SK-N-SH (cell line): ENCODE measurements around the gene SELPLG. TPM values are rescaled to one million over a fixed set of nuclear protein-coding genes. Genes with fewer than 3 reads are reported as not detected.

ENCODE experiments used
- CTCF ChIA-PET: fragments of 300-600, 350-600 bp; formaldehyde crosslinking; extraction: SDS; loops from one replicate; lab custom pipeline; 2021; lab: Yijun Ruan, JAX
- POLR2A ChIA-PET: fragments of 350-600 bp; sonication (Branson Sonifier 250); formaldehyde crosslinking; extraction: SDS; loops from one replicate; lab custom pipeline; 2020; ENCODE audit warnings: antibody characterized with exemption, inconsistent platforms; lab: Yijun Ruan, JAX
- DNase-seq: peaks from one replicate; pipeline ENCODE4 v3.0.0; 2012
- H2AFZ ChIP-seq: fragments of 200-600 bp; sonication (generic); 2 replicates; pipeline ENCODE4 v1.8.1; 2016; ENCODE audit warnings: antibody characterized with exemption, mild to moderate bottlenecking, low read depth
- H3F3A ChIP-seq: fragments of 200-600 bp; sonication (generic); replicated peaks from 2 replicates; pipeline ENCODE3; 2016; ENCODE audit warnings: antibody characterized with exemption, mild to moderate bottlenecking; ENCODE audit not compliant: insufficient read depth
- H3K27ac ChIP-seq, 2 experiments: fragments of 200-500 bp in 1 of 2; fragments of 200-600 bp in 1 of 2; sonication (Bioruptor generic) in 1 of 2; sonication (generic), shearing (Covaris generic) in 1 of 2; 2 replicates each; pipeline versions ENCODE4 v1.5.1 to v1.6.1; 2014 to 2016; ENCODE audit warnings: low read depth in 2 of 2, inconsistent platforms in 1 of 2, low read length in 1 of 2, mild to moderate bottlenecking in 1 of 2, mixed read lengths in 1 of 2
- H3K27me3 ChIP-seq: fragments of 200-600 bp; sonication (generic), shearing (Covaris generic); 2 replicates; pipeline ENCODE4 v1.6.1; 2016; ENCODE audit warnings: mixed run types; ENCODE audit not compliant: insufficient read depth
- H3K36me3 ChIP-seq, 2 experiments: fragments of 200-500 bp in 1 of 2; fragments of 200-600 bp in 1 of 2; sonication (Bioruptor generic) in 1 of 2; sonication (generic) in 1 of 2; replicated peaks in 1 of 2; 2 replicates each; pipeline versions ENCODE3 to v1.5.1; 2014 to 2016; ENCODE audit warnings: low read length in 1 of 2, mild to moderate bottlenecking in 1 of 2; ENCODE audit not compliant: insufficient read depth in 2 of 2, control insufficient read depth in 1 of 2
- H3K4me1 ChIP-seq, 2 experiments: fragments of 200-500 bp in 1 of 2; fragments of 200-600 bp in 1 of 2; sonication (Bioruptor generic) in 1 of 2; sonication (generic), shearing (Covaris generic) in 1 of 2; 2 replicates each; pipeline versions ENCODE4 v1.5.1 to v1.6.1; 2014 to 2016; ENCODE audit warnings: low read depth in 1 of 2, low read length in 1 of 2, mixed run types in 1 of 2; ENCODE audit not compliant: insufficient read depth in 2 of 2, control insufficient read depth in 1 of 2
- H3K4me2 ChIP-seq: fragments of 200-600 bp; sonication (generic), shearing (Covaris generic); 2 replicates; pipeline ENCODE4 v1.6.1; 2017; ENCODE audit warnings: mixed run types
- H3K4me3 ChIP-seq, 2 experiments: fragments of 200-500 bp in 1 of 2; fragments of 200-600 bp in 1 of 2; sonication (Bioruptor generic) in 1 of 2; sonication (generic), shearing (Covaris generic) in 1 of 2; 2 replicates each; pipeline versions ENCODE4 v1.5.1 to v1.8.1; 2014 to 2016; ENCODE audit warnings: low read depth in 2 of 2, inconsistent platforms in 1 of 2, low read length in 1 of 2, mild to moderate bottlenecking in 1 of 2, mixed read lengths in 1 of 2, moderate library complexity in 1 of 2
- H3K79me2 ChIP-seq: fragments of 200-600 bp; sonication (generic); 2 replicates; pipeline ENCODE4 v1.8.1; 2017; ENCODE audit warnings: mild to moderate bottlenecking; ENCODE audit not compliant: insufficient read depth
- H3K9ac ChIP-seq: fragments of 200-600 bp; sonication (generic); 2 replicates; pipeline ENCODE4 v1.6.1; 2017; ENCODE audit warnings: mixed run types
- H3K9me2 ChIP-seq: fragments of 200-600 bp; sonication (generic); 2 replicates; pipeline ENCODE4 v1.6.1; 2017; ENCODE audit warnings: mixed run types
- H3K9me3 ChIP-seq: fragments of 200-600 bp; sonication (generic); 2 replicates; pipeline ENCODE4 v1.6.1; 2017; ENCODE audit warnings: mixed run types, mild to moderate bottlenecking, moderate library complexity
- H4K20me1 ChIP-seq: fragments of 200-600 bp; sonication (generic); 2 replicates; pipeline ENCODE4 v1.6.1; 2017; ENCODE audit warnings: mild to moderate bottlenecking, mixed run types; ENCODE audit not compliant: insufficient read depth
- EP300 ChIP-seq, 2 experiments: IDR thresholded peaks; 2 replicates each; pipeline versions ENCODE4 v1.4.0 to v1.6.1; 2012; ENCODE audit warnings: borderline replicate concordance in 1 of 2, low read depth in 1 of 2, low read length in 1 of 2
- FOSL2 ChIP-seq: IDR thresholded peaks from 2 replicates; pipeline ENCODE4 v1.4.0; 2012; ENCODE audit warnings: low read depth, mild to moderate bottlenecking, moderate library complexity, borderline replicate concordance
- FOXM1 ChIP-seq: IDR thresholded peaks from 2 replicates; pipeline ENCODE4 v1.4.0; 2012; ENCODE audit warnings: low read depth, mild to moderate bottlenecking
- IRF3 ChIP-seq: fragments of 150-350 bp; IDR thresholded peaks from 2 replicates; pipeline ENCODE4 v1.6.1; 2016; ENCODE audit warnings: mild to moderate bottlenecking, low read depth, low read length
- JUND ChIP-seq: IDR thresholded peaks from 2 replicates; pipeline ENCODE4 v1.4.0; 2012
- MAX ChIP-seq: IDR thresholded peaks from 2 replicates; pipeline ENCODE4 v1.4.0; 2012; ENCODE audit warnings: low read depth
- MEF2A ChIP-seq: IDR thresholded peaks from 2 replicates; pipeline ENCODE4 v1.4.0; 2012; ENCODE audit warnings: low read depth, borderline replicate concordance
- MXI1 ChIP-seq: IDR thresholded peaks from 2 replicates; pipeline ENCODE4 v1.6.1; 2012; ENCODE audit warnings: mild to moderate bottlenecking, low read depth, low read length, improper control_type of control experiment
- NFIC ChIP-seq: IDR thresholded peaks from 2 replicates; pipeline ENCODE4 v1.4.0; 2012; ENCODE audit warnings: borderline replicate concordance
- POLR2AphosphoS5 ChIP-seq: IDR thresholded peaks from 2 replicates; pipeline ENCODE4 v1.6.1; 2012; ENCODE audit warnings: low read depth, low read length
- RCOR1 ChIP-seq: fragments of 150-350 bp; IDR thresholded peaks from 2 replicates; pipeline ENCODE4 v1.6.1; 2017; ENCODE audit warnings: antibody characterized with exemption, low read length
- REST ChIP-seq: IDR thresholded peaks from 2 replicates; pipeline ENCODE4 v1.6.1; 2012; ENCODE audit warnings: mild to moderate bottlenecking, low read depth, low read length, moderate library complexity
- RFX5 ChIP-seq: IDR thresholded peaks from 2 replicates; pipeline ENCODE4 v1.6.1; 2012; ENCODE audit warnings: mild to moderate bottlenecking, improper control_type of control experiment, low read length
- SMC3 ChIP-seq: IDR thresholded peaks from 2 replicates; pipeline ENCODE4 v1.6.1; 2012; ENCODE audit warnings: low read depth, low read length, improper control_type of control experiment
- USF1 ChIP-seq: IDR thresholded peaks from 2 replicates; pipeline ENCODE4 v1.4.0; 2012; ENCODE audit warnings: low read depth, borderline replicate concordance
- YY1 ChIP-seq: IDR thresholded peaks from 2 replicates; pipeline ENCODE4 v1.4.0; 2012; ENCODE audit warnings: low read depth, mild to moderate bottlenecking
- ZBTB33 ChIP-seq: IDR thresholded peaks from 2 replicates; pipeline ENCODE4 v1.4.0; 2012; ENCODE audit warnings: low read depth, borderline replicate concordance
- WGBS: methylation state at CpG from one replicate; pipeline ENCODE4 v1.1.6; 2017; ENCODE audit warnings: low lambda C conversion rate; 5-methylcytosine and 5-hydroxymethylcytosine counted together
- polyA plus RNA-seq, 3 experiments: library from polyadenylated mRNA; depleted of rRNA; stranded (reverse); fragments of >200 nt; gene quantifications; 2 replicates each; pipeline ENCODE4 v1.2.3, GENCODE V29; 2012

The SELPLG gene
- polyA plus RNA-seq, 1 of the 3 experiments (the other 2 are of a cell fraction) = 2.8 TPM

GRCh38 chr12:108638997-108639822, 5.5 kb upstream of the SELPLG start:
- TF ChIP-seq MEF2A = no peak
- peak; percentile 32; the same call in 1 of the 2 replicates for TF ChIP-seq POLR2AphosphoS5

GRCh38 chr12:108638141-108638827, 4.6 kb upstream of the SELPLG start:
- no peak for DNase-seq
- Histone ChIP-seq H3K4me2 (no peak overlapping the region), H3K4me1 (peaks cover 14 to 22% of the 10 kb centered on the region in 2 experiments; a peak in 2 of 4 replicates), H2AFZ (no peak overlapping the region), H3K79me2 (no peaks in the 10 kb centered on the region), H3K9ac (no peak overlapping the region), H3K9me2 (no peaks in the 10 kb centered on the region), H3F3A (peaks cover 57% of the 10 kb centered on the region), H3K27me3 (no peaks in the 10 kb centered on the region), H3K27ac (no peak overlapping the region; a peak in 1 of 4 replicates), H3K36me3 (peaks cover 0 to 11% of the 10 kb centered on the region in 2 experiments), H4K20me1 (no peaks in the 10 kb centered on the region), H3K4me3 (no peak overlapping the region), H3K9me3 (no peaks in the 10 kb centered on the region)
- CTCF ChIA-PET = interaction anchor here (0.6 to 6.3 kb wide), 6 partner anchors 20 to 312 kb away, joined by 3 to 36 read pairs (median 4); no protein-coding TSS in a partner anchor
- POLR2A ChIA-PET = no interaction called here
- WGBS = 90% methylated on average over 18 of the region's 18 CpGs
- TF ChIP-seq JUND (no peak), MAX (no peak), FOXM1 (no peak), SMC3 (no peak), RFX5 (no peak), YY1 (no peak), FOSL2 (no peak), USF1 (no peak), ZBTB33 (no peak), EP300 (IDR thresholded peaks at IDR 0.05; ENCODE audit: borderline replicate concordance in 1 of 2, low read depth in 1 of 2, low read length in 1 of 2) (no peak), IRF3 (no peak), MXI1 (no peak), NFIC (no peak), REST (no peak), RCOR1 (no peak), POLR2AphosphoS5 (no peak; the same call in 1 of the 2 replicates)

More at GRCh38 chr12:108638997-108639822, 5.5 kb upstream of the SELPLG start:
- H3K36me3 ChIP-seq = peaks cover 0 to 15% of the 10 kb centered on the region in 2 experiments
- no peaks in the 10 kb centered on the region for H3K9me2 ChIP-seq
- H3K9me3 ChIP-seq = no peaks in the 10 kb centered on the region
- POLR2A ChIA-PET = no interaction called here
- H3K4me2 ChIP-seq = no peak overlapping the region
- no peak overlapping the region for H3K27ac ChIP-seq
- no peak overlapping the region for H2AFZ ChIP-seq
- peaks cover 23 to 24% of the 10 kb centered on the region in 2 experiments; a peak in 3 of 4 replicates for H3K4me1 ChIP-seq
- H3K9ac ChIP-seq = no peak overlapping the region
- WGBS = 97% methylated on average over 11 of the region's 11 CpGs
- H3K4me3 ChIP-seq = no peak overlapping the region
- H3K27me3 ChIP-seq = no peaks in the 10 kb centered on the region
- CTCF ChIA-PET = interaction anchor here (0.6 to 6.3 kb wide), 9 partner anchors 12 to 311 kb away, joined by 3 to 36 read pairs (median 3); no protein-coding TSS in a partner anchor
- H4K20me1 ChIP-seq = no peaks in the 10 kb centered on the region
- DNase-seq = no peak
- peaks cover 64% of the 10 kb centered on the region for H3F3A ChIP-seq
- no peaks in the 10 kb centered on the region for H3K79me2 ChIP-seq
